Neural progenitor cell (in vitro differentiated cells): Measurements from ENCODE around the gene MAN1A1. TPM values are rescaled to one million over a fixed set of nuclear protein-coding genes. Genes with fewer than 3 reads are reported as not detected.

Source experiments
- DNase-seq: peaks from one replicate; pipeline ENCODE4 v3.0.0-alpha.2; 2016; ENCODE audit warnings: low spot score
- H2AFZ ChIP-seq: fragments of 200-600 bp; sonication (generic); replicated peaks from 2 replicates; pipeline ENCODE4 v1.6.1; 2016; ENCODE audit warnings: antibody characterized with exemption
- H3F3A ChIP-seq: fragments of 200-600 bp; sonication (generic); 2 replicates; pipeline ENCODE4 v1.6.1; 2016; ENCODE audit warnings: antibody characterized with exemption, low read depth
- H3K27ac ChIP-seq: fragments of 200-600 bp; sonication (generic); 2 replicates; pipeline ENCODE4 v1.5.1; 2016; ENCODE audit warnings: mild to moderate bottlenecking
- H3K27me3 ChIP-seq: fragments of 200-600 bp; sonication (generic); 2 replicates; pipeline ENCODE4 v1.6.1; 2016; ENCODE audit warnings: mild to moderate bottlenecking, moderate library complexity
- H3K36me3 ChIP-seq: fragments of 200-600 bp; sonication (generic); 2 replicates; pipeline ENCODE4 v1.5.1; 2016
- H3K4me1 ChIP-seq: fragments of 200-600 bp; sonication (generic); 2 replicates; pipeline ENCODE4 v1.6.1; 2016; ENCODE audit warnings: mixed run types
- H3K4me2 ChIP-seq: fragments of 200-600 bp; sonication (generic); 2 replicates; pipeline ENCODE4 v1.6.1; 2016
- H3K4me3 ChIP-seq: fragments of 200-600 bp; sonication (generic); 2 replicates; pipeline ENCODE4 v1.5.1; 2016
- H3K79me2 ChIP-seq: fragments of 200-600 bp; sonication (generic); 2 replicates; pipeline ENCODE4 v1.6.1; 2016; ENCODE audit warnings: low read depth
- H3K9ac ChIP-seq: fragments of 200-600 bp; sonication (generic); 2 replicates; pipeline ENCODE4 v1.6.1; 2016
- H3K9me3 ChIP-seq: fragments of 200-600 bp; sonication (generic); 2 replicates; pipeline ENCODE4 v1.5.1; 2016; ENCODE audit warnings: low read depth
- H4K20me1 ChIP-seq: fragments of 200-600 bp; sonication (generic); 2 replicates; pipeline ENCODE4 v1.6.1; 2016; ENCODE audit warnings: low read depth
- H3K27ac Mint-ChIP-seq: 3 replicates; pipeline ENCODE4 v1.8.0; 2021; ENCODE audit warnings: mixed read lengths
- H3K27me3 Mint-ChIP-seq: 2 replicates; pipeline ENCODE4 v1.8.0; 2022; ENCODE audit warnings: low read depth, mild to moderate bottlenecking, inconsistent platforms, moderate library complexity, mixed read lengths; ENCODE audit not compliant: insufficient read depth
- H3K36me3 Mint-ChIP-seq: 3 replicates; pipeline ENCODE4 v1.8.0; 2021; ENCODE audit warnings: mixed read lengths
- H3K4me1 Mint-ChIP-seq: 3 replicates; pipeline ENCODE4 v1.8.0; 2021; ENCODE audit warnings: mixed read lengths
- H3K4me3 Mint-ChIP-seq: 3 replicates; pipeline ENCODE4 v1.8.0; 2021; ENCODE audit warnings: mild to moderate bottlenecking, moderate library complexity, mixed read lengths
- H3K9me3 Mint-ChIP-seq: 3 replicates; pipeline ENCODE4 v1.8.0; 2020; ENCODE audit warnings: mixed read lengths
- CTCF ChIP-seq: fragments of 200-600 bp; sonication (generic); IDR thresholded peaks from 2 replicates; pipeline ENCODE4 v1.5.1; 2017; ENCODE audit warnings: antibody characterized with exemption, mild to moderate bottlenecking
- EZH2 ChIP-seq: fragments of 200-600 bp; sonication (generic); IDR thresholded peaks from 2 replicates; pipeline ENCODE4 v1.6.1; 2017; ENCODE audit warnings: antibody characterized with exemption, mild to moderate bottlenecking, moderate library complexity
- EZH2phosphoT487 ChIP-seq: fragments of 200-600 bp; sonication (generic); IDR thresholded peaks from 2 replicates; pipeline ENCODE4 v1.6.1; 2017; ENCODE audit warnings: antibody characterized with exemption
- total RNA-seq: library from RNA; depleted of rRNA; stranded (reverse); fragments of >200 nt; gene quantifications from 2 replicates; pipeline ENCODE4 v1.2.3, GENCODE V29; 2015; ENCODE audit warnings: low replicate concordance

The MAN1A1 gene
- total RNA-seq, 1 donor from 2014 or later = 5.2 TPM

DNA sequence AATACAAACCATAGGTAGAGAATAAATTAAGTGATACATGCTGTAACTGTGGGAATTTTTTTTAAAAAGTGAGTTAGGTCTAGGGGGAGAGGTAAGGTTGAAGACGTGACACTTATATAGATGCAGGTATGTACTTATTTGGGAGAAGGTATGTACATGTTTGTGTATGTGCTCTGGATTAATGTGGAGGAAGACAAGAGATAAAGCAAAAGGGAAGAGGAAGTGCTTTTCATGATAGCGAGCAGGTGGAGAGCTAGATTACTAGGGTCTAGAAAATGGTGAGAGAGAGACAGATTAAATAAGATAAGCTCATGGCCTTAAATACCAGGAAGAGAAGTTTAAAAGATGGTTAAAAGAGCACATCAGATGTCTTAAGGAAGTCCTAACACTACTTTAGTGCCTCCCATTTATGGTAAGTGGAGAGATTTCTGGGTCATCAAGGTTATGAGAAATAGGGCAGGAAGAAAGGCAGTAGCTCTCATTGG is 92.5 kb downstream of the MAN1A1 start:
- H2AFZ ChIP-seq = no peak overlapping the region
- no peak overlapping the region for H3K4me3 ChIP-seq
- H3K27me3 ChIP-seq = no peaks in the 10 kb centered on the region
- no peaks in the 10 kb centered on the region for H3K27me3 Mint-ChIP-seq
- H3K9me3 ChIP-seq = no peaks in the 10 kb centered on the region
- no peak overlapping the region for H3K9ac ChIP-seq
- DNase-seq = no peak
- no peaks in the 10 kb centered on the region for H3K4me1 ChIP-seq
- no peaks in the 10 kb centered on the region for H3K4me1 Mint-ChIP-seq
- TF ChIP-seq CTCF (no peak), EZH2phosphoT487 (no peak), EZH2 (no peak)
- no peak overlapping the region for H3K4me2 ChIP-seq
- H3K36me3 ChIP-seq = no peaks in the 10 kb centered on the region
- no peak overlapping the region for H3K27ac ChIP-seq
- no peak overlapping the region for H3K27ac Mint-ChIP-seq
- H3K79me2 ChIP-seq = no peaks in the 10 kb centered on the region
- no peaks in the 10 kb centered on the region for H3K9me3 Mint-ChIP-seq
- H3K4me3 Mint-ChIP-seq = no peak overlapping the region
- no peaks in the 10 kb centered on the region for H3K36me3 Mint-ChIP-seq
- no peaks in the 10 kb centered on the region for H4K20me1 ChIP-seq
- H3F3A ChIP-seq = no peaks in the 10 kb centered on the region

GRCh38 chr6:119256392-119256791 is 93.2 kb downstream of the MAN1A1 start:
- Histone ChIP-seq H3K36me3 (no peaks in the 10 kb centered on the region), H3K27me3 (no peaks in the 10 kb centered on the region), H3K27ac (no peak overlapping the region), H3K4me1 (no peaks in the 10 kb centered on the region), H3K4me3 (no peak overlapping the region), H4K20me1 (no peaks in the 10 kb centered on the region), H3K9me3 (no peaks in the 10 kb centered on the region), H3F3A (no peaks in the 10 kb centered on the region), H2AFZ (no peak overlapping the region), H3K4me2 (no peak overlapping the region), H3K9ac (no peak overlapping the region), H3K79me2 (no peaks in the 10 kb centered on the region)
- Mint-ChIP-seq H3K4me1 (no peaks in the 10 kb centered on the region), H3K4me3 (no peak overlapping the region), H3K27me3 (no peaks in the 10 kb centered on the region), H3K9me3 (no peaks in the 10 kb centered on the region), H3K36me3 (no peaks in the 10 kb centered on the region), H3K27ac (no peak overlapping the region)
- no peak for DNase-seq
- TF ChIP-seq EZH2 (no peak), CTCF (no peak), EZH2phosphoT487 (no peak)

GRCh38 chr6:119255492-119255891 is 94.1 kb downstream of the MAN1A1 start:
- no peaks in the 10 kb centered on the region for H3K79me2 ChIP-seq
- H3F3A ChIP-seq = no peaks in the 10 kb centered on the region
- H3K4me3 ChIP-seq = no peak overlapping the region
- no peak overlapping the region for H2AFZ ChIP-seq
- Mint-ChIP-seq H3K36me3 (no peaks in the 10 kb centered on the region), H3K9me3 (no peaks in the 10 kb centered on the region), H3K27ac (no peak overlapping the region), H3K4me1 (no peaks in the 10 kb centered on the region), H3K4me3 (no peak overlapping the region), H3K27me3 (no peaks in the 10 kb centered on the region)
- TF ChIP-seq CTCF (no peak), EZH2phosphoT487 (no peak), EZH2 (no peak)
- no peaks in the 10 kb centered on the region for H3K4me1 ChIP-seq
- no peak overlapping the region for H3K4me2 ChIP-seq
- no peak for DNase-seq
- H3K9ac ChIP-seq = no peak overlapping the region
- no peaks in the 10 kb centered on the region for H3K9me3 ChIP-seq
- no peak overlapping the region for H3K27ac ChIP-seq
- no peaks in the 10 kb centered on the region for H3K27me3 ChIP-seq
- no peaks in the 10 kb centered on the region for H4K20me1 ChIP-seq
- no peaks in the 10 kb centered on the region for H3K36me3 ChIP-seq
